ENCODE data around the gene ADAM17. TPM values are rescaled to one million over a fixed set of nuclear protein-coding genes. Genes with fewer than 3 reads are reported as not detected.
"Not testable (repeated sequence)": the region's sequence is repeated elsewhere in the genome, so short reads cannot be mapped to it uniquely, and the experiment has no call there.

ADAM17 gene
- polyA plus RNA-seq, 3 donors, result 30.2 to 34.8 (median 30.9) TPM

GRCh38 chr2:9596621-9597311, 41.1 kb upstream of the ADAM17 start:
- Histone ChIP-seq H2AFZ (ENCODE audit: insufficient read depth, low read depth, low read length, poor library complexity, severe bottlenecking) (no peak overlapping the region), H4K20me1 (ENCODE audit: insufficient read depth, low read length) (peaks cover 42% of the 10 kb centered on the region), H3K9me3 (replicated peaks in 1 of 2; ENCODE audit: control insufficient read depth in 1 of 2, insufficient read depth in 1 of 2, low read length in 2 of 2) (peaks cover 11 to 12% of the 10 kb centered on the region in 2 donors), H3K79me2 (ENCODE audit: insufficient read depth, low read length) (peaks cover 98% of the 10 kb centered on the region), H3K27me3 (ENCODE audit: control insufficient read depth in 2 of 2, insufficient read depth in 2 of 2, low read length in 2 of 2) (no peaks in the 10 kb centered on the region), H3K4me3 (replicated peaks in 1 of 3; ENCODE audit: low read depth in 2 of 3, low read length in 3 of 3) (no peak overlapping the region), H3K4me1 (ENCODE audit: control insufficient read depth in 1 of 2, insufficient read depth in 2 of 2, low read length in 2 of 2) (peaks cover 4 to 14% of the 10 kb centered on the region in 2 donors), H3K4me2 (replicated peaks; ENCODE audit: extremely low read depth, low read length, poor library complexity, severe bottlenecking) (no peak overlapping the region), H3K27ac (ENCODE audit: low read depth in 1 of 2, low read length in 2 of 2) (peak overlapping the region; percentile 28 to 68), H3K36me3 (replicated peaks in 1 of 2; ENCODE audit: control insufficient read depth in 1 of 2, insufficient read depth in 2 of 2, low read length in 2 of 2) (peaks cover 8 to 45% of the 10 kb centered on the region in 2 donors), H3K9ac (ENCODE audit: insufficient read depth, low read length, poor library complexity, severe bottlenecking) (no peak overlapping the region)
- no peak for DNase-seq
- intact Hi-C loops (cut with micrococcal nuclease), result no loop called here
- Mint-ChIP-seq H3K27me3 (ENCODE audit: low read depth in 3 of 3) (no peaks in the 10 kb centered on the region), H3K4me3 (no peak overlapping the region), H3K4me1 (peaks cover 17% of the 10 kb centered on the region), H3K27ac (peak overlapping the region in 6 of 7 donors; percentile 38 to 87 (median 78)), H3K36me3 (peaks cover 29 to 45% of the 10 kb centered on the region in 2 donors), H3K9me3 (peaks cover 4 to 20% (median 12%) of the 10 kb centered on the region in 7 donors)
- TF ChIP-seq, protein P1, sequence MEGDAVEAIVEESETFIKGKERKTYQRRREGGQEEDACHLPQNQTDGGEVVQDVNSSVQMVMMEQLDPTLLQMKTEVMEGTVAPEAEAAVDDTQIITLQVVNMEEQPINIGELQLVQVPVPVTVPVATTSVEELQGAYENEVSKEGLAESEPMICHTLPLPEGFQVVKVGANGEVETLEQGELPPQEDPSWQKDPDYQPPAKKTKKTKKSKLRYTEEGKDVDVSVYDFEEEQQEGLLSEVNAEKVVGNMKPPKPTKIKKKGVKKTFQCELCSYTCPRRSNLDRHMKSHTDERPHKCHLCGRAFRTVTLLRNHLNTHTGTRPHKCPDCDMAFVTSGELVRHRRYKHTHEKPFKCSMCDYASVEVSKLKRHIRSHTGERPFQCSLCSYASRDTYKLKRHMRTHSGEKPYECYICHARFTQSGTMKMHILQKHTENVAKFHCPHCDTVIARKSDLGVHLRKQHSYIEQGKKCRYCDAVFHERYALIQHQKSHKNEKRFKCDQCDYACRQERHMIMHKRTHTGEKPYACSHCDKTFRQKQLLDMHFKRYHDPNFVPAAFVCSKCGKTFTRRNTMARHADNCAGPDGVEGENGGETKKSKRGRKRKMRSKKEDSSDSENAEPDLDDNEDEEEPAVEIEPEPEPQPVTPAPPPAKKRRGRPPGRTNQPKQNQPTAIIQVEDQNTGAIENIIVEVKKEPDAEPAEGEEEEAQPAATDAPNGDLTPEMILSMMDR (IDR thresholded peaks at IDR 0.05), result no peak
- WGBS (ENCODE audit: insufficient coverage), result 100% methylated on average over 1 of the region's 10 CpGs

- Mint-ChIP-seq H3K9me3 (peaks cover 4 to 13% (median 12%) of the 10 kb centered on the region in 7 donors), H3K36me3 (peaks cover 33 to 43% of the 10 kb centered on the region in 2 donors), H3K27me3 (ENCODE audit: low read depth in 3 of 3) (no peaks in the 10 kb centered on the region), H3K4me1 (peaks cover 17% of the 10 kb centered on the region), H3K27ac (peak overlapping the region in 4 of 7 donors; percentile 3 to 72 (median 28)), H3K4me3 (no peak overlapping the region)
- WGBS (ENCODE audit: insufficient coverage), result no CpG with 5 or more reads among the region's 2 CpGs
- peaks cover 7 to 11% of the 10 kb centered on the region in 2 donors for H3K9me3 ChIP-seq (replicated peaks in 1 of 2; ENCODE audit: control insufficient read depth in 1 of 2, insufficient read depth in 1 of 2, low read length in 2 of 2)
- peaks cover 48% of the 10 kb centered on the region for H4K20me1 ChIP-seq (ENCODE audit: insufficient read depth, low read length)
- DNase-seq, result no peak
- no peak overlapping the region for H3K4me2 ChIP-seq (replicated peaks; ENCODE audit: extremely low read depth, low read length, poor library complexity, severe bottlenecking)
- peaks cover 4 to 14% of the 10 kb centered on the region in 2 donors for H3K4me1 ChIP-seq (ENCODE audit: control insufficient read depth in 1 of 2, insufficient read depth in 2 of 2, low read length in 2 of 2)
- H3K27me3 ChIP-seq (ENCODE audit: control insufficient read depth in 2 of 2, insufficient read depth in 2 of 2, low read length in 2 of 2), result no peaks in the 10 kb centered on the region
- peak overlapping the region in 1 of 2 donors; percentile 68 for H3K27ac ChIP-seq (ENCODE audit: low read depth in 1 of 2, low read length in 2 of 2)
- intact Hi-C loops (cut with micrococcal nuclease), result no loop called here
- peaks cover 95% of the 10 kb centered on the region for H3K79me2 ChIP-seq (ENCODE audit: insufficient read depth, low read length)
- peaks cover 7 to 45% of the 10 kb centered on the region in 2 donors for H3K36me3 ChIP-seq (replicated peaks in 1 of 2; ENCODE audit: control insufficient read depth in 1 of 2, insufficient read depth in 2 of 2, low read length in 2 of 2)
- TF ChIP-seq, protein P1 (IDR thresholded peaks at IDR 0.05), result no peak
- no peak overlapping the region for H3K9ac ChIP-seq (ENCODE audit: insufficient read depth, low read length, poor library complexity, severe bottlenecking)
- H3K4me3 ChIP-seq (replicated peaks in 1 of 3; ENCODE audit: low read depth in 2 of 3, low read length in 3 of 3), result no peak overlapping the region
- no peak overlapping the region for H2AFZ ChIP-seq (ENCODE audit: insufficient read depth, low read depth, low read length, poor library complexity, severe bottlenecking)
These were observed 40.1 kb upstream of the ADAM17 start for GRCh38 chr2:9595746-9596145.

DNA sequence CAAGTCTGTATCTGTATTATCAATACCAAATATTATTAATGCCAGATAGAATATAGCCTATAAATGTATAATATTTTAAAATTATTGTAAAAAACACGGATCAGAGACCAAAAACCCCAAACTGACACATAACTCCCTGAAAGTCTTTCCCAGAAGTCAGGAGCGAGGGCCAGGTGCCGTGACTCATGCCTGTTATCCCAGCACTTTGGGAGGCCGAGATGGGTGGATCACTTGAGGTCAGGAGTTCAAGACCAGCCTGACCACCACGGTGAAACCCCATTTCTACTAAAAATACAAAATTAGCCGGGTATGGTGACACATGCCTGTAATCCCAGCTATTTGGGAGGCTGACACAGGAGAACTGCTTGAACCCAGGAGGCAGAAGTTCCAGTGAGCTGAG, 39.6 kb upstream of the ADAM17 start:
- 95% methylated on average over 3 of the region's 6 CpGs for WGBS (ENCODE audit: insufficient coverage)
- peak overlapping the region in 1 of 2 donors; percentile 68 for H3K27ac ChIP-seq (ENCODE audit: low read depth in 1 of 2, low read length in 2 of 2)
- DNase-seq; H3K4me3 Mint-ChIP-seq; intact Hi-C loops (cut with micrococcal nuclease); H3K27me3 Mint-ChIP-seq (ENCODE audit: low read depth in 3 of 3); H3K9me3 ChIP-seq (replicated peaks in 1 of 2; ENCODE audit: control insufficient read depth in 1 of 2, insufficient read depth in 1 of 2, low read length in 2 of 2); H3K9ac ChIP-seq (ENCODE audit: insufficient read depth, low read length, poor library complexity, severe bottlenecking); H3K9me3 Mint-ChIP-seq; H3K27me3 ChIP-seq (ENCODE audit: control insufficient read depth in 2 of 2, insufficient read depth in 2 of 2, low read length in 2 of 2); H3K4me3 ChIP-seq (replicated peaks in 1 of 3; ENCODE audit: low read depth in 2 of 3, low read length in 3 of 3); H3K4me2 ChIP-seq (replicated peaks; ENCODE audit: extremely low read depth, low read length, poor library complexity, severe bottlenecking); H2AFZ ChIP-seq (ENCODE audit: insufficient read depth, low read depth, low read length, poor library complexity, severe bottlenecking): not testable (repeated sequence)
- peaks cover 7 to 45% of the 10 kb centered on the region in 2 donors for H3K36me3 ChIP-seq (replicated peaks in 1 of 2; ENCODE audit: control insufficient read depth in 1 of 2, insufficient read depth in 2 of 2, low read length in 2 of 2)
- Mint-ChIP-seq H3K4me1 (peaks cover 17% of the 10 kb centered on the region), H3K36me3 (peaks cover 33 to 40% of the 10 kb centered on the region in 2 donors), H3K27ac (peak overlapping the region in 2 of 7 donors; percentile 13 to 72)
- H3K4me1 ChIP-seq (ENCODE audit: control insufficient read depth in 1 of 2, insufficient read depth in 2 of 2, low read length in 2 of 2), result peaks cover 4 to 14% of the 10 kb centered on the region in 2 donors
- peaks cover 94% of the 10 kb centered on the region for H3K79me2 ChIP-seq (ENCODE audit: insufficient read depth, low read length)
- H4K20me1 ChIP-seq (ENCODE audit: insufficient read depth, low read length), result peaks cover 48% of the 10 kb centered on the region
